ENCODE results near the gene NINL. TPM values are rescaled to one million over a fixed set of nuclear protein-coding genes. Genes with fewer than 3 reads are reported as not detected.

Gene NINL
- total and polyA plus RNA-seq, 2 of the 8 experiments (the other 6 are each of a cell fraction or from before 2014, with no cell fraction given), result 15.3 to 30.0 TPM

DNA sequence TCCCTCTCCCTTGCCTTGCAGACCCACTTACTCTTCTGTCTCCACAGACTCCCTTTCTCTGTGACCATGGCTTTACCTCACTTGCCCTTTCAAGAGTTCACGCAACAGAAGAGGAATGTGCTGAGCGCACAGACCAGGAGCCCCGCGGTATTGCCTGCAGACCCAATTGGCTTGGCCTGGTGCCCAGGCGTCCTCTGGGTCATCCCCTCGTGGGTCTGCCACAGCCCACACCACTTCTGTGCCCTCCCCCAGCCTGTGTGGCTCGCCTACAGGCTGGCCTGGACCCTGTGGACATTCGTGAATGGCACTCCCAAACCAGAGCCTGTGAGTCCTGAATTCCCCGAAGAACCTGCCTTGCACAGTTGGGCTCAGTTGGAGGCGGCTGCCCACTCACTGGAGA lies 15.3 kb upstream of the NINL start:
- Histone ChIP-seq H3K36me3 (ENCODE audit: control insufficient read depth in 2 of 4, insufficient read depth in 4 of 4, low read length in 3 of 4) (no peaks in the 10 kb centered on the region), H3K27me3 (replicated peaks in 1 of 4; ENCODE audit: control insufficient read depth in 3 of 4, extremely low read depth in 1 of 4, insufficient read depth in 3 of 4, low read length in 3 of 4) (no peaks in the 10 kb centered on the region), H4K91ac (replicated peaks; ENCODE audit: insufficient read length, low read length) (no peak overlapping the region), H3K18ac (ENCODE audit: extremely low read depth, low read length) (no peak overlapping the region), H2BK12ac (ENCODE audit: low read depth, low read length) (no peak overlapping the region), H3K27ac (ENCODE audit: low read depth, low read length) (no peak overlapping the region), H2AK5ac (ENCODE audit: low read depth, low read length) (no peak overlapping the region), H4K8ac (ENCODE audit: extremely low read depth, insufficient read depth, low read length) (no peak overlapping the region; the same call in 1 of the 2 replicates), H3K79me2 (ENCODE audit: control insufficient read depth in 1 of 2, insufficient read depth in 2 of 2, low read length in 2 of 2) (no peaks in the 10 kb centered on the region), H3K56ac (replicated peaks; ENCODE audit: insufficient read length, low read depth, low read length) (no peak overlapping the region), H3K9ac (replicated peaks in 1 of 4; ENCODE audit: extremely low read depth in 1 of 4, low read depth in 3 of 4, low read length in 3 of 4) (no peak overlapping the region), H2BK20ac (ENCODE audit: low read length) (no peak overlapping the region), H3K79me1 (ENCODE audit: low read depth, low read length) (no peaks in the 10 kb centered on the region), H2AFZ (ENCODE audit: low read length) (no peak overlapping the region), H2BK5ac (ENCODE audit: low read depth, low read length) (no peak overlapping the region), H2BK120ac (replicated peaks; ENCODE audit: low read depth, low read length) (no peak overlapping the region), H2BK15ac (ENCODE audit: low read length) (no peak overlapping the region), H3K9me3 (ENCODE audit: insufficient read depth in 2 of 2, low read depth in 1 of 2, low read length in 1 of 2) (no peaks in the 10 kb centered on the region), H3K23ac (ENCODE audit: insufficient read length) (no peak overlapping the region), H4K5ac (ENCODE audit: insufficient read length, low read depth, low read length) (no peak overlapping the region), H4K20me1 (replicated peaks in 1 of 2; ENCODE audit: control insufficient read depth in 1 of 2, insufficient read depth in 2 of 2, low read length in 2 of 2) (peaks cover 0 to 5% of the 10 kb centered on the region in 2 experiments), H3K4me1 (replicated peaks in 1 of 4; ENCODE audit: control insufficient read depth in 3 of 4, insufficient read depth in 4 of 4, low read length in 3 of 4) (no peaks in the 10 kb centered on the region), H3K4me2 (ENCODE audit: insufficient read depth in 1 of 2, low read depth in 2 of 2, low read length in 2 of 2) (no peak overlapping the region), H3K14ac (ENCODE audit: insufficient read length) (no peak overlapping the region), H3K4ac (replicated peaks; ENCODE audit: insufficient read length, low read depth, low read length) (no peak overlapping the region), H3K23me2 (ENCODE audit: low read depth, low read length) (peaks cover 6% of the 10 kb centered on the region; the same call in 1 of the 2 replicates), H3K4me3 (ENCODE audit: extremely low read depth in 1 of 4, insufficient read depth in 2 of 4, low read depth in 3 of 4, low read length in 4 of 4) (no peak overlapping the region)
- TF ChIP-seq HDAC6 (IDR thresholded peaks at IDR 0.05; ENCODE audit: low read depth, low read length) (no peak), ASH2L (IDR thresholded peaks at IDR 0.05; ENCODE audit: low read length) (no peak)
- ChIA-PET POLR2A (ENCODE audit: partially characterized antibody) (no interaction called here), CTCF (ENCODE audit: partially characterized antibody) (no interaction called here)
- DNase-seq (ENCODE audit: low read depth in 1 of 2, low spot score in 2 of 2), result no peak
- FAIRE-seq, result no peak
- 83% methylated on average over 9 of the region's 10 CpGs; no CpG with 5 or more reads in 1 of the 2 experiments for WGBS, 2 experiments (ENCODE audit: extremely low coverage in 1 of 2, insufficient coverage in 1 of 2, insufficient read length in 1 of 2, insufficient replicate concordance in 2 of 2, low coverage in 1 of 2, low lambda C conversion rate in 2 of 2, missing lambda C conversion rate in 1 of 2)
